ENCODE measurements around the gene AMMECR1.

DNA sequence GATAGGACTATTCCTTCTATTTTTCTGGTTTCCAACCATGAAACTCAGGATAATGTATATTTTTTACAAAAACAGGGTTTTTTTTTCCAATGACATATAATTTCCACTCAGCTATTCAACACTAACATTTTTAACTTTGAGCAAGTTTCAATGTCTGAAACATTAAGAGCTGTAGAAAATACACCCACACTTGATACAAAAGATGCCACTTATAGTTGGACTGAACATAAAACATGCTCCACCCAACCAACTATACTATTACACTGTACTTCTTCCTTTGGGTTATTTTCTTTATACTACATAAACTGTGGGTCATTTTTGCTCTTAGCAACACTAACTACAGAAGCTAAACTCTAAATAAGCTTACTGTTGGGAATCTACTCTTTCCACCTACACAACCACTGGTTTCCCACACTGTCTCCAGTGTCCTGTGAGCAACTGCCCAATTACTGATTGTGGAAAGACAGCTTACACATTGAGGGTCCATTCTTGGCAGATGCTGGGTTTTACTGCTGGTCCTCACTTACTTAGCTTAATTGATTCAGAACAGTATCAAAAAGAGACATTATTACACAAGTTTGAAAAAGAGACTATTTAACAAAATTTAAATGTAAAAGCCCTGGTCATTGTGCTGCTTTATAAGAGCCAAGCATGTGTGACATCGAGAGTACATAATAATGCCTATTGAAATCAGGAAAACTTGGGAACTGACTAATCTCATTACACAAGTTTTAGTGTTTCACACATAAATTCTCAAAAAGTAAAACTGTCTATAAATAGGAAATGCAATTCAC, 6.3 kb downstream of the AMMECR1 start:
- no peak for TF ChIP-seq POLR2A (IDR thresholded peaks at IDR 0.05)
- TF ChIP-seq, protein P1, sequence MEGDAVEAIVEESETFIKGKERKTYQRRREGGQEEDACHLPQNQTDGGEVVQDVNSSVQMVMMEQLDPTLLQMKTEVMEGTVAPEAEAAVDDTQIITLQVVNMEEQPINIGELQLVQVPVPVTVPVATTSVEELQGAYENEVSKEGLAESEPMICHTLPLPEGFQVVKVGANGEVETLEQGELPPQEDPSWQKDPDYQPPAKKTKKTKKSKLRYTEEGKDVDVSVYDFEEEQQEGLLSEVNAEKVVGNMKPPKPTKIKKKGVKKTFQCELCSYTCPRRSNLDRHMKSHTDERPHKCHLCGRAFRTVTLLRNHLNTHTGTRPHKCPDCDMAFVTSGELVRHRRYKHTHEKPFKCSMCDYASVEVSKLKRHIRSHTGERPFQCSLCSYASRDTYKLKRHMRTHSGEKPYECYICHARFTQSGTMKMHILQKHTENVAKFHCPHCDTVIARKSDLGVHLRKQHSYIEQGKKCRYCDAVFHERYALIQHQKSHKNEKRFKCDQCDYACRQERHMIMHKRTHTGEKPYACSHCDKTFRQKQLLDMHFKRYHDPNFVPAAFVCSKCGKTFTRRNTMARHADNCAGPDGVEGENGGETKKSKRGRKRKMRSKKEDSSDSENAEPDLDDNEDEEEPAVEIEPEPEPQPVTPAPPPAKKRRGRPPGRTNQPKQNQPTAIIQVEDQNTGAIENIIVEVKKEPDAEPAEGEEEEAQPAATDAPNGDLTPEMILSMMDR (IDR thresholded peaks at IDR 0.05) = no peak

All from uterus (tissue), 2 donors.